ENCODE measurements around the gene GCNT2. TPM values are rescaled to one million over a fixed set of nuclear protein-coding genes. Genes with fewer than 3 reads are reported as not detected.
"Not testable (repeated sequence)": the region's sequence is repeated elsewhere in the genome, so short reads cannot be mapped to it uniquely, and the experiment has no call there.

GCNT2 gene
- 6.0 TPM for total RNA-seq (ENCODE audit: insufficient read depth, low replicate concordance)

DNA sequence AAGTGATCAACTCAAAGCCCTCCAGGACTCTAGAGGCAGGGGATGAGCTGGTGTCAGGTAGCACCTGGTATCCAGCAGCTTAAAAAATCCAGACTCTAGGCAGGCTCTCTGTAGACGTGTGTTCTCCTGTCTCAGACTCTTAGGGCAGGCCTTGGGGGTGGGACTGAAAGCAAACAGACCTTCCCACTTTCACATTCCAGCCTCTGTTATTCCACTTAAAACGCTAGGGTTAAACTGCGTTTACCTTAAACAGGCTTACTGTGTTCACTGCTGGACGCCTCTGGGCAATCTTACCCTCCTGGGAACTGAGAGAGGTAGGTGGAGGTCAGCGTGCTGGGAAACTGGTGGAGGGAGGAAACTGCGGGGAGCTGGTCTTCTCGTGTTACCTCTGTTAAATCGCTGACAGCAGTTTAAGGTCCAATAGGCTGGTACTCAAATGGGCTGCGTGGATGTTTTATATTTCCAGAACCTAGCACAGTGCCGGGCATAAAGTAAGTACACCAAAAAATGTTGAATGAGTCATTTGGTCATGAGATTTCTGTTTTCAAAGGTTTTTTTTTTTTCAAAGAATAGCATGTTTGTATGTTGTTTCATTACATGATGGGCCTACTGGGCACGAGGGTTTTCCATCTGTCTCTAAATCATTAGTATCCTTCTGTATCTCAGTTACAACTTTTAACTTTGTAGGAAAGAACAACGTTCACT, at the start of gene GCNT2:
Gene GCNT2 (plus strand): TSS at position 248 of the 705 bp plus-strand sequence. CDS start 7,561 bp downstream, outside the sequence.
- peak; percentile 79 for DNase-seq (ENCODE audit: low spot score)

DNA sequence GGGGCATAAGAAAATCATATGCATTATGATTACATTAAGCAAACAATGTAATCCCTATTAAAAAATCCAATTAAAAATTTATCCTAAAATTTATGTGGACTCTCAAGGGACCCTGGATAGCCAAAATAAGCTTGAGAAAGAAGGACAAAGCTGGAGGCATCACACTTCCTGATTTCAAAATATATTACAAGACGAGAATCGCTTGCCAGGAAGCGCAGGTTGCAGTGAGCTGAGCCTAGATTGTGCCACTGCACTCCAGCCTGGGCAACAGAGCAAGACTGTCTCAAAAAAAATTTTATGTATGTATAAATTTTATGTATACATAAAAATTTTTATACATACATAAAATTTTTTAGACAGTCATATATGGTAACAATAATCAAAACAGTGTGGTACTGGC, 48.5 kb upstream of the GCNT2 start:
- DNase-seq (ENCODE audit: low spot score) = no peak

DNA sequence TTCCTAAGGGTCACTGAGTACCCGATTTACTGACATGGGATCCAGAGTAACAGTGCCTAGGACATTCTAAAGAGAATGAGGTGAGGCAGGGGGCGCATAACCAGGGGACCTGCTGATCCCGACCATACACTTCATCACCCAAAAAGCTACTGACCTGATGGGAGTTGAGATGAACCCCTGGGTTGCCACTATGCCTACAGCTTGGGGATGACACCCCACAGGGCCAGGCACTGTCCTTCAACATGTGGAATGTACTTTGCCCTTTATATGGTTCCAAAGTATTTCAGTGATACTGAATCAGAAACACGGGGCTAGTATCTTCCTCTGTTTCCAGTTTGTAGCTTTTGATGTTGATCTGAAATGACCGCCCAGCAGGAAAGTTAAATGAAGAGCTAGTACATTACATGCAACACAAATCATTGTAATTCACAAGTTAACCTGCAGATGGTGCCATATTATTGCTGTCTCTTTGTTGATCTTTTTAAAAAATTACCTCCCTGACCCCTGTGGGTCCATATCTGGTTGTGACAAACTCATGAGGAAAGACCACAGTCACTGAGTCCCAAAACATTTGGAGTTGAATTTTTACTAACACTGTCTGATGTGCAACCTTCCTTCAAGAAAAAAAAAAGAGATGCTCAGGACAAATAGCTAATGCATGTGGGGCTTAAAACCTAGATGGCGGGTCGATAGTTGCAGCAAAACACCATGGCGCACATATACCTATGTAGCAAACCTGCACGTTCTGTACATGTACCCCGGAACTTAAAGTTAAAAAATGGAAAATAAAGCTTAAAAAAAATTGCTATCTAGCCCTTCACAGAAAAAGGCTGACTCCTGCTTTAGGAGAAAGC, 42.7 kb upstream of the GCNT2 start:
- DNase-seq (ENCODE audit: low spot score) = peak; percentile 34

DNA sequence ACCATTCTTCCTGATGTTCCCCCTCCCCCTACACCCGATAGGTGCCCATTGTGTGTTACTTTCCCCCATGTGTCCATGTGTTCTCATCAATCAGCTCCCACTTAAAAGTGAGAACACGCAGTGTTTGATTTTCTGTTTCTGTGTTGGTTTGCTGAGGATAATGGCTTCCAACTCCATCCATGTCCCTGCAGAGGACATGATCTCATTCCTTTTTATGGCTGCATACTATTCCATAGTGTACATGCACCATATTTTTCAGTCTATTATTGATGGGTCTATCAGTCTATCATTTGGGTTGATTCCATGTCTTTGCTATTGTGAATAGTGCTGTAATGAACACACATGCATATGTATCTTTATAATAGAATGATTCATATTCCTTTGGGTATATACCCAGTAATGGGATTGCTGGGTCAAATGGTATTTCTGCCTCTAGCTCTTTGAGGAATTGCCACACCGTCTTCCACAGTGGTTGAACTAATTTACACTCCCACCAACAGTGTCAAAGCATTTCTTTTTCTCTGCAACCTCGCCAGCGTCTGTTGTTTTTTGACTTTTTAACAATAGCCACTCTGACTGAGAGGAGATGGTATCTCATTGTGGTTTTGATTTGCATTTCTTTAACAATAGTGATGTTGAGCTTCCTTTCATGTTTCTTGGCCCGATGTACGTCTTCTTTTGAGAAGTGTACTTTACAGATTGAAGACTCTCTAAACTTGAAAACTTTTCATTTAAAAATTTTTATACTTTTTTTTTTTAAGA, 41.0 kb upstream of the GCNT2 start:
- DNase-seq (ENCODE audit: low spot score) = no peak

DNA sequence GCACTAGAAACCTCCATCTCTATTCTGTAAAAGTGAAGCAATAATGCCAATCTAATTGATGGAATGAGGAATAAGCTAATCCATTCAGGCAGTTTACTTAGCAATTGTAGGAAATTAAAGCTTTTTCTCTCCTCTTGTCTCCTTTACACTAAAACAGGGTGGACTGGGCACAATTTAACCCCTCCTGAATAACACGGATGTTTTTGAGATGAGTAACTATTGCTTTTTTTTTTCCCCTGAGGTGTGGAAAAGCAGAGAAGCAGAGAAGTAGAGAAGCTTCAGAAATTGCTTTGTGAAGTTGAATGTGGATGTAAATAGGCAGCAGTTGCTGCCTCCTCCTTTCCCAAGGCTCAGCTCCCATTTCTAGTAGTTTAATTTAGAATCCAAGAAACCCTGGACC, 40.0 kb upstream of the GCNT2 start:
- no peak for DNase-seq (ENCODE audit: low spot score)

DNA sequence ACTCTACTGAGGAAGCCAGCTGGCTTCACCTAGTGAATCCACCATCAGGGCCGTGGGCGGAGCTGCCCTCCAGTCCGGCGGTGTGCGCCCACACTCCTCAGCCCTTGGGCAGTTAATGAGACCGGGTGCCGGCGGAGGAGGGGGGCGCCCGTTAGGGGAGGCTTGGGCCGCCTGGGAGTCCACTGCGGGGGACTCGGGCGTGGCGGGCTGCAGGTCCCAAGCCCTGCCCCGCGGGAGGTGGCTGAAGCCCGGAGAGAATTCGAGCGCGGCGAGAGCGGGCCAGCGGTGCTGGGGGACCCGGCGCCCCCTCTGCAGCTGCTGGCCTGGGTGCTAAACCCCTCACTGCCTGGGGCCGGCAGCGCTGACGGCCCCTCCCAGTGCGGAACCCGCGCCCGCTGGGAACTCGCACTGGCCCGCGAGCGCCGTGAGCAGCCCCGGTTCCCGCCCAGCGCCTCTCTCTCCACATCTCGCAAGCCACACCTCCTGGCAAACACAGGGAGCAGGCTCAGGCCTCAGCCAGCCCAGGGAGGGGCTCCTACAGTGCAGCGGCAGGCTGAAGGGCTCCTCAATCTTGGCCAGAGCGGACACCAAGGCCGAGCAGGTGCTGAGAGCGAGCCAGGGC, 38.4 kb upstream of the GCNT2 start:
- DNase-seq (ENCODE audit: low spot score) = no peak

DNA sequence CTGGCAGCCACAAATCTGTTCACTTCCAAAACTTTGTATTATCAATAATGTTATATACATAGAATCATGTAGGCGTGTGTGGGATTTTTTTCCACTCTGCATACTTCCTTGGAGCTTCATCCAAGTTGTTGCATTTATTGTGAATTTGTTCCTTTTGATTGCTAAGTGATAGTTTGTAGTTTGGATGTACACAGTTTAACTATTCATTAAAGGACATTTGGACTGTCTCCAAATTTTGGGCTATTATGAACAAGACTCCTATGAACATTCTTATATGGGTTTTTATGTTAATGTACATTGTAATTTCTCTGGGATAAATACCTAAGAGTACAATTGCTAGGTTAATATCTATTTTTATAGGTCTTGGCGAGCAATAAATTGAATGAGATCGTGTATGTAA, 36.2 kb upstream of the GCNT2 start:
- no peak for DNase-seq (ENCODE audit: low spot score)

DNA sequence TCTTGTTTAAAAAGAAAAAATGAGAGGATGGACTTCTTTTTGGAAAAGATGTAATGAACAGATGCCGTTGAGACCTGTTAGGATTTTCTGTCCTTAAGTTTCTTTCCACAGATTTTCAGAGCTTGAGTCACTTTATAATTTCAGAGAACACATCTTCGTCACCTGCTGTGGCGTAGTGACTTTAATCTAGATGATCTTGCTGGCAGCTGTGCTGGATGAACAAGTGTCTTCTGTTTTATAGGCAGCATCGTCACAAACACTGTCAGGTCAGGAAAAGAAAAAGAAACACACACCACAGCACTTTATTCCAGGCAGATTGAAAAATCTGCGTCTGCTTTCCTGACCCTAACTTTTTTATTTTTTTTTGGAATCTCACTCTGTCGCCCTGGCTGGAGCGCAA, 35.7 kb upstream of the GCNT2 start:
- DNase-seq (ENCODE audit: low spot score) = no peak

DNA sequence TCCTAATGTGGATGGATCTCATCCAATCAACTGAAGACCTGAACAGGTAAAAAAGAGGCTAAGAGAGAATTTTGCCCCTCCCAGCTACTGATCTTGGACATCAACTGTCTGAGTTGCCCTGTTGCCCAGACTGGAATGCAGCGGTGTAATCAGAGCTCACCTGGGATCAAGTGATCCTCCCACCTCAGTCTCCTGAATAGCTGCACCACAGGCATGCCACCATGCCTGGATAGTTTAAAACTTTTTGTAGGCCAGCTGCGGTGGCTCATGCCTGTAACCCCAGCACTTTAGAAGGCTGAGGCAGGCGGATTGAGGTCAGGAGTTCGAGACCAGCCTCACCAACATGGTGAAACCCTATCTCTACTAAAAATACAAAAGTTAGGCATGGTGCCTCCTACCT, 34.9 kb upstream of the GCNT2 start:
- no peak for DNase-seq (ENCODE audit: low spot score)

DNA sequence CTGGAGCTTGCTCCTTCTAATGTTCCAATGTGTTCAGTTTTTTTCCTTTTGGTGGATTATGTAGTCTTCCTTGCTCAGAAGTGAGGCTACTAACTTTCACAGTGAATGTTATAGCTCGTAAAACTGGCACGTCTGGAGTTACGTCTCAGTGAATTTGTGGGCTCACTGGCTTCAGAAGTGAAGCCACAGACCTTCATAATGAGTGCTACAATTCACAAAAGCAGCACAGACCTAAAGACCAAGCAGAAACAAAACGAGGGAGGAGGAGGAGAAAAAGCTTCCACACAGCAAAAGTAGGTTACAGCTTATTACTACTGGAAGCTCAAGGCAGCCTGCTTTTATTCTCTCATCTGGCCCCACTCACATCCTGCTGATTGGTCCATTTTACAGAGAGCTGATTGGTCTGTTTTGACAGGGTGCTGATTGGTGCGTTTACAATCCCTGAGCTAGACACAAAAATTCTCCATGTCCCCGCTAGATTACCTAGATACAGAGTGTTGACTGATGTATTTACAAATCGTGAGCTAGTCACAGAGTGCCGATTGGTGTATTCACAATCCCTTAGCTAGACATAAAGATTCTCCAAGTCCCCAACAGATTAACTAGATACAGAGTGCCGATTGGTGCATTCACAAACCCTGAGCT, 34.1 kb upstream of the GCNT2 start:
- DNase-seq (ENCODE audit: low spot score) = not testable (repeated sequence)

DNA sequence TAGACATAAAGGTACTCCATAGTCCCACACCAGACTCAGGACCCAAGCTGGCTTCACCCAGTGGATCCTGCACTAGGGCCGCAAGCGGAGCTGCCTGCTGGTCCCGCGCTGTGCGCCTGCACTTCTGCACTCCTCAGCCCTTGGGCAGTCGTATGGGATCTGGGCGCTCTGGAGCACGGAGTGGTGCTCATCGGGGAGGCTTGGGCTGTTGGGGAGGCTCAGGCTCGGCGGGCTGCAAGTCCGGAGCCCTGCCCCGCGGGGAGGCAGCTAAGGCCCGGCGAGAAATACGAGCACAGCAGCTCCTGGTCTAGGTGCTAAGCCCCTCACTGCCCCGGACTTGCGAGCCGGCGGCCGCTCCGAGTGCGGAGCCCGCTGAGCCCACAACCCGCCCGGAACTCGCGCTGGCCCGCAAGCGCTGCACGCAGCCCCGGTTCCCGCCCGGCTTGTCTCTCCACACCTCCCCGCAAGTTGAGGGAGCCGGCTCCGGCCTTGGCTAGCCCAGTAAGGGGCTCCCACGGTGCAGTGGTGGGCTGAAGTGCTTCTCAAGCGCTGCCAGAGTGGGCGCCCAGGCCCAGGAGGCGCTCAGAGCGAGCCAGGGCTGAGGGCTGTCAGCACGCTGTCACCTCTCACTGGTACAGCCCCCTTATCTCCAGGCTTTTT, 33.4 kb upstream of the GCNT2 start:
- DNase-seq (ENCODE audit: low spot score) = no peak

DNA sequence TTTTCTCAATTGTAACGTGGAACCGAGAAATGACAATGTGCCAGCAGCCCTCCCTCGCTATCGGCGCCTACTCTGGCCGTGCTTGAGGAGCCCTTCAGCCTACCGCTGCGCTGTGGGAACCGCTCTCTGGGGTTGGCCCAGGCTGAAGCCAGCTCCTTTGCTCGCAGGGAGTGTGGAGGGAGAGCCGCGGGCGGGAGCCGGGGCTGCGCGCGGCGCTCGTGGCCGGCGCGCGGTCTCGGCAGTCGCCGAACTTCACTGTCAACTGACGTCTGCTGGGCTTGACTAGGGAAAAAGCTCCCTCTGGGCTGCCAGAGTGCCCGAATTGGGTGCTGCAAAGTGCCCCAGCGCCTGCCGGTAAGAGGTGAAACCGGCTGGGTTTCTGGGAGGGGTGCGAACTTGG, 29.7 kb upstream of the GCNT2 start:
- DNase-seq (ENCODE audit: low spot score) = no peak

DNA sequence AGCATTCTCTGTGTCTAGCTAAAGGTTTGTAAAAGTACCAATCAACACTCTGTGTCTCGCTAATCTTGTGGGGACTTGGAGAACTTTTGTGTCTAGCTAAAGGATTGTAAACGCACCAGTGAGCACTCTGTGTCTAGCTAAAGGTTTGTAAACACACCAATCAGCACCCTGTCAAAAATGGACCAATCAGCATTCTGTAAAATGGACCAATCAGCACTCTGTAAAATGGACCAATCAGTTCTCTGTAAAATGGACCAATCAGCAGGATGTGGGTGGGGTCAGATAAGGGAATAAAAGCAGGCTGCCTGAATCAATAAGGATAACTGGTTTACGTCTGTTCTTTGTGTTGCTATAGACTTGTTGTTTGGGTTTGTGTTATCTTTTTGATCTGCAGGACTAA, 29.2 kb upstream of the GCNT2 start:
- not testable (repeated sequence) for DNase-seq (ENCODE audit: low spot score)

DNA sequence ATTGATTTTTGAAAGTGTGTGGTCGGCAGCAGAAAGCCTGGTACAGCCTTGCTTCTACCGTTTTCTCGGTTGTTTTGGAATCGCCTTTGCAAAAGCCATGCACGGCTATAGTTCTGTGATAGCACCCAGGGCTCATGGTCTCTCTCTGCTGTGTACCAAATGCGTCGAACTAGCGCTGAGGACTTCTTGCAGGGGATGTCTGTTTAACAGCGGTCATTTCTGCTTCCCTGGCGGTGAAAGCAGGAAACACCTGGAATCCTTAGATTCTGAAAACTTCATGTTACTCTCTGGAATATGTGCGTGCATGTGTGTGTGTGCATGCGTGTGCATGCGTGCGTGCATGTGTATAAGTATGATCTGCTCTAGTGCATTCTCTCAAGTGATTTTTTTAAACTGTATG, 26.1 kb upstream of the GCNT2 start:
- no peak for DNase-seq (ENCODE audit: low spot score)

DNA sequence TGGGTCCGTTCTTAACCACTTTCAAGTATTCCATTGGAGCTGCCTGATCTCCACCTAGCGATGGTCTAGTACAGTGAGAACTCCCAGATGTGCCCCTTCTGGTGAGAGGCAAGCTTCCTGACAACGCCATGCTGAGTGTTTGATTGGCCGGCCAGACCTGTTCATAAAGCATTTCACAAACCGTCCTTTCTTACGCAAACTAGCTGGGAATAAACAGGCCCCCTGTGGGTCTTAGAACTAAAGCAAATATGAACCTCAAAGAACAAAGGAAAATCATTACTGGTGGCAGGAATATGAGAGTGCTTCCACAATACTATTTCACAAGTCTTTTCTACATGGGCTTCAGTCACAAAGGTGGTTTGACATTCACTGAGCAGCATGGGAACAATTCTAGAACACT, 15.6 kb upstream of the GCNT2 start:
- no peak for DNase-seq (ENCODE audit: low spot score)

DNA sequence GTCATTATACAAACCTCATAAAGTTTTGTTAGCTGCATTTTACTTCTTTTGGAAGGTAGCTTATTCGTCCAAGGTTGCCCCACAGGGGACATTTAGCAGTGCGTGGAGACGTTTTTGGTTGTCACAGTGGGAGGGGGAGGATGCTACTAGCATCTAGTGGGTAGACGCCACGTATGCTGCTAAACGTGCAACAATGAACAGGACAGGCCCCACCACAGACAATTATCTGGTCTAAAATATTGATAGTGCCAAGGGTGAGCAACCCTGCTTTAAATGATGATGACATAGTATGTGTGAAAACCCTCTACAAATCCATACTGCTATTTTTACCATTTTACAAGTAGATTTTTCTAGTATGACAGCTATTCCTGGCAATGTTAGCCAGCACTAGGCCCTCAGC, 13.9 kb upstream of the GCNT2 start:
- no peak for DNase-seq (ENCODE audit: low spot score)

DNA sequence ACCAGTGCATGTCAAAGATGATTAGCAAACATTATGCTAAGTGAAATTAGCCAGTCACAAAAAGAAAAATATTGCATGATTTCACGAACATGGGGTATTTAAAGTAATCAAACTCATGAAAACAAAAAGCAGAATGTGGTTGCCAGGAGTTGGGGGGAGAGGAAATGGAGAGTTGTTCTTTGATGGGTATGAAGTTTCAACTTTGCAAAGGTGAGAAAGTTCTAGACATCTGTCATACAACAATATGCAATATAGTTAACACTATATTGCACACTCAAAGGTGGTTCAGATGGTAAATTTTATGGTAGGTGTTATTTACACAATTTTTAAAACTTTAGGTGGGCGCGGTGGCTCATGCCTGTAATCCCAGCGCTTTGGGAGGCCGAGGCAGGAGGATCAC, 13.4 kb upstream of the GCNT2 start:
- no peak for DNase-seq (ENCODE audit: low spot score)

DNA sequence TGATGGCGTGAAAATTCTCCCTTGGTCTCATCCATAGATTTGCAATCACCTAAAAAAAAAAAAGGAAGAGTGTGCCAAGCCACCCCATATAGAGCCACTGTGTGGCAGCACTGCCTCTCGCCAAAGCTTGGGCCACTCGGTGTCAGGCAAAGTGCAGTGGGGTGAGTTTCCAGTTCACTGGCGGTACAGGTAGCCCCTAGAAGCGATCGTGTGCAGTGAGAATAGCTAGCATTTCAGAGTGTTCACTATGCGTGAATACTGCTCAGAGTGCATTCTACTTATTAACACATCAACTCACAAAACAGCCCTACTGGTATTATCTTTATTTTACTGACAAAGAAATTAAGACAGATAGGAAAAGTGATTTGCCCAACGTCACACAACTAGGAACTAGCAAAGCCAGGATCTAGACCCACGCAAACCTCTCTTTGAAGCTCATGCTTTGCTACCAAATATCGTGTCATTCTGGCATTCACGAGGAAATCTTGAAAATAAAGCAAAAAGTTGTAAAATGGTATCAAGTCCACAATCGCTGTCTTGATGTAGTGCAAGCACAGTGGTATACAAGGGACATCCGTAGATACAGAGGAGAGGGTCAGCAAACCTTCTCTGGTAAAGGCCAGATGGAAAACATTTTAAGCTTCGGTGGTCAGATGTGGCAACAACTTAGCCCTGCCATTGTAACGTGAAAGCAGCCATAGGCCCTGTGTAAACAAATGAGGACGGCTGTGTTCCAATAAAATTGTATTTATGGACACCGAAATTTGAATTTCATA, 10.4 kb upstream of the GCNT2 start:
- DNase-seq (ENCODE audit: low spot score) = peak; percentile 48

DNA sequence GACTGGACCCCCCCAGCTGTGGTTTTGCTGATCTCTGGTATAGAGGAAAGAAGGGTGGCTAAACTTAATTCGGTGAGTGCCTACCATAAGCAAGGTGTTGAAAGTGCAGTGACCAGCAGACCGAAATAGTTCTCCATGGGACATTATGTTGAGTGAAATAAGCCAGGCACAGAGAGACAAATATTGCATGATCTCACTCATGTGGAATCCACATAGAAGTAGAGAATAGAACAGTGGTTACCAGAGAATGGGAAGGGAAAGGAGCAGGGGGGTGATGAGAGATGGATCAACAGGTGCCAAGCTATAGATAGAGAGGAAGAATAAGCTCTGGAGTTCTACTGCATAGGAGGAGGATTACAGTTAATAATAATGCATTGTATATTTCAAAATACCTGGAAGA, 9.7 kb upstream of the GCNT2 start:
- peak; percentile 56 for DNase-seq (ENCODE audit: low spot score)

DNA sequence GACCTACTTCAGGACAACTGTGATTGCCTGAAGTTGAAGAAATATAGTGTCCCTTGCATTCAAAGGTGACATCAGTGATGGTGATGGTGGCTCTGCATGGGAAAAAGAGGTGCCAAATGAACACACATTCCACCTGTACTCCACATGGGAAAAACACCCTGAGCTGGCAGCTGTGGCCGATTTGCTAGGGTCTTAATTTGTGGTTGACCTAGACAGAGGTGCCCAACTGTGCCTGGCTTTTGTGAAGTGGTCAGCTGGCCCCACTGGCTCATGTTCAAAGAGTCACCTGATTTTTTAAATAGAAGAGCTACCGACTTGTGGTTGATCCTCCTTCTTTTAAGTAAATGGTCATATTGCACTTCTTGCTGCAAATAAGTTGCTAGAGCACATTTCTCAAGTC, 7.6 kb upstream of the GCNT2 start:
- no peak for DNase-seq (ENCODE audit: low spot score)

All from umbilical cord (tissue), 2 donors.